ENCODE results near the gene SLC36A2.
"Not testable (repeated sequence)": the region's sequence is repeated elsewhere in the genome, so short reads cannot be mapped to it uniquely, and the experiment has no call there.

The SLC36A2 gene

GRCh38 chr5:151320481-151320880, 26.9 kb downstream of the SLC36A2 start:
- no peak for DNase-seq

DNA sequence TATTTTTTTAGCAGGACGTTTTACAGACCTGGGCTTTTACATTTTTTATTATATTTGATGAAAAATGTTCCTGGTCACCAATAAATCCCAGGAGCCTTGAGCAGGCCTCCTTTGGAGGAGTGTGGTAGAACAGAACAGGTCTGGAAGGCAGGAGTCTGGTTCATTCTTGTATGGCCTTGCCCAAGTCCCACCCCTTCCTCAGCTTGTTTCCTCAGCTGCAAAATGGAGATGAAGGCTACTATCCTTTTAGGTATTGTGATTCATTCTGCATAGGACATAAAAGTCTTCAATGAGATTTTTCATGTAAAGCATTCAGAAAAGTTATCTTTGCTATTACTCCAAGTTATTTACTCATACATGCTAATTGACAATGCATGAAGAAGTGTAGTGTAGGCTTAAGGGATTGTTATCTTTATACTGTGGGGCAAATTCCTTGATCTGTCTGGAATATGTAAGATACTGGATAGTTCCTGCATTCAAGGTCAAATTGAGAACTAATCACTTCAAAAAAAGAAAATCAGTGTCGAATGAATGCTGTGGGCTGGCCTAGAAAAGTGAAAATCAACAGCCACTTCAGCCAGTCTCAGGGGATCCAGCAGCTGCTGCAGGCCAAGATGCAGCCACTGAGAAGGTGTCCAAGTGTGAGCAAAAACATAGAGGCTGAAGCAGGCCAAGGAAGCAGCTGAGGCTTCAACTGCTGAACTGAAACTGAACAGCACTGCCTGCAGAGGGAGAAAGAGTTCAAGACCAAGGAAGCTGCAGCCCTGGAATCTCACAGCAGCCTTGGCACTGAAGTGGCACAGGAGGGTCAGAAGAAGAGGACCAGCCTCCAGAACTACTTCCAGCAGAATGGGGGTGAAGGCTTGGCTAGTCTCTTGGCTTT, 28.3 kb downstream of the SLC36A2 start:
- peak; percentile 6 for DNase-seq

GRCh38 chr5:151317871-151318270, 29.5 kb downstream of the SLC36A2 start:
- DNase-seq: no peak

DNA sequence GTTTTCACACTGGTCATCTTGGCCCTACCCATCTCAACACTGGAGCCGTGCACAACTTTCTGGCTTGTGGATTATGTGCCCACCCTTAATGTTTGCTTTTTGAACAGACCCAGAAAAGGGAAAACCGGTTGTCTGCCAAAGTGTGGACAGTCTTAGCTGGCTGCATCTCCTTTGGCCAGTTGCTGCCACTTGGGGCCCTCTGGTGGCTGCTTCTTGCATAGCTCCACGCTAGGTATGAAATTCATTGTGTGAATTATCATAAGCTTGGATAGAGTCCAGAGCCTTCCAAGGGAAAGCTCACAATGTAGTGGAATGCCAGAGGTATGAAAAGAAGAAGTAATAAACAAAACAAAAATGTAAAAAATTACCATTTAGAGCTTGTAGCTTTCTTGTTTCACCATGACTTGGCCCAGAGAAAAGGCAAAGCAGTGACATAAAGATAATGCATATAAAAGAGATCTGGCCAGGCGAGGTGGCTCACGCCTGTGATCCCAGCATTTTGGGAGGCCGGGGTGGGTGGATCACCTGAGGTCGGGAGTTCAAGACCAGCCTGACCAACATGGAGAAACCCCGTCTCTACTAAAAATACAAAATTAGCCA, 31.3 kb downstream of the SLC36A2 start:
- DNase-seq: peak; percentile 86

DNA sequence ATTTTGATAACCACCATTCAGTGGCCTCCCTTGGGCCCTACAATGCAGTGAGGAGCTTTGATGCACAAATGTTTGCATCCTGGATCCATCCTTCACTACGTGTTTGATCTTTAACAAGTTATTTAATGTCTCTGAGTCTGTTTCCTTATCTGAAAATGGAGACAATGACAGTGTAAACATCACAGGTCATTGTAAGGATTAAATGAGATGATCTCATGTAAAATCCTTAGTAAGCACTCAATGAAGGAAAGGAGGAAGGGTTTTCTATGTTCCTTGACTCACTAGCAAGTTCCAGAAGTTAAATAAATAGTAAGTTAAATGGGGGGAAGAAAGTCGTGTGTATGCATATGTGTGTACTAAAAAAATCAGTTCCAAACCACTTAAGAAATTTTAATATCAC, 34.0 kb downstream of the SLC36A2 start:
- DNase-seq: no peak

DNA sequence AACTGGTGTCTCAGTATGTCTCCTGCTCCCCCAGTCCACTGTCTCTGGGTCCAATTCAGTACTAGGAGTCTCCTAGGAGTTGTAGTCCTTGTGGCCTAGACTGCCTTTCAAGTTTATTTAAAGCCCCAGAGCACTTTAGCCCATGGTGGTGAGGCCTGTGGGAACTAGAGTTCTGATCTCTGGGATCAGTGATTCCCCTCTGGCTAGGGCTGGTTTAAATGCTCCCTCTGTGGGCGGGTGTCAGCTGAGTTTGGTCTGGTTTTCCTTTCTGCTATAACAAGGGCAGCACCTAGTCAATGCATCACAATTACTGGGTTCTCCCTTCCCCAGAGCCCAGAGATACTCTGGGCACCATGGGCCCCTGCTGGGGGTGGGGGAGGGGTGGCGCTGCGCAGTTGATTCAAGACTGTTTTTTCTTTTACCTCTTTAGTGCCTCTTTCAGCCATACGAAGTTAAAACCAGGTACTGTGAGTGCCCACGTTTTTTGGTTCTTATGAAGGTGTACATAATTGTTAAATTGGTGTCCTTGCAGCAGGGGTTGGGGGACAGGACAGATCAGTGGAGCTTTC, 34.5 kb downstream of the SLC36A2 start:
- no peak for DNase-seq

DNA sequence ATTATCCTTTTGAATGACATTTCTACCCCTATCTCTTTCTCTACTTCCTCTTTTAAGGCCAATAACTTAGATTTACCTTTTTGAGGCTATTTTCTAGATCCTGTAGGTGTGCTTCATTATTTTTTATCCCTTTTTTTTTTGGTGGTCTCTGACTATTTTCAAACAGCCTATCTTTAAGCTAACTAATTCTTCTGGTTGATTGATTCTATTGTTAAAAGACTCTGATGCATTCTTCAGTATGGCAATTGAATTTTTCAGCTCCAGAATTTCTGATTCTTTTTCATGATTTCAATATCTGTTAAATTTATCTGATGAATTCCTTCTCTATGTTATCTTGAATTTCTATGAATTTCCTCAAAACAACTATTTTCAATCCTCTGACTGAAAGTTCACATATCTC, 36.4 kb downstream of the SLC36A2 start:
- DNase-seq: no peak

DNA sequence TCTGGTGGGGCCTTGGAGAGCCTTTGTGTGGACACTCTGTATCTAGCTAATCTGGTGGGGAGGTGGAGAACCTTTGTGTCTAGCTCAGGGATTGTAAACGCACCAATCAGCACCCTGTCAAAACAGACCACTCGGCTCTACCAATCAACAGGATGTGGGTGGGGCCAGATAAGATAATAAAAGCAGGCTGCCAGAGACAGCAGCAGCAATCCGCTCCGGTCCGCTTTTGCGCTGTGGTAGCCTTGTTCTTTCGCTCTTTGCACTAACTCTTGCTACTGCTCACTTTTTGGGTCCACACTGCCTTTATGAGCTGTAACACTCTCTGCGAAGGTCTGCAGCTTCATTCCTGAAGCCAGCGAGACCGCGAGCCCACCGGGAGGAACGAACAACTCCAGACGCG, 37.5 kb downstream of the SLC36A2 start:
- not testable (repeated sequence) for DNase-seq

DNA sequence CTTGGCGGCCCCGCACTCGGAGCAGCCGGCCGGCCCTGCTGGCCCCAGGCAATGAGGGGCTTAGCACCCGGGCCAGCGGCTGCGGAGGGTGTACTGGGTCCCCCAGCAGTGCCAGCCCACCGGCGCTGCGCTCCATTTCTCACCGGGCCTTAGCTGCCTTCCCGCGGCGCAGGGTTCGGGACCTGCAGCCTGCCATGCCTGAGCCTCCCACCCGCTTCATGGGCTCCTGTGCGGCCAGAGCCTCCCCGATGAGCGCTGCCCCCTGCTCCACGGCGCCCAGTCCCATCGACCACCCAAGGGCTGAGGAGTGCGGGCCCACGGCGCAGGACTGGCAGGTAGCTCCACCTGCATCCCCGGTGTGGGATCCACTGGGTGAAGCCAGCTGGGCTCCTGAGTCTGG, 38.1 kb downstream of the SLC36A2 start:
- DNase-seq: not testable (repeated sequence)

DNA sequence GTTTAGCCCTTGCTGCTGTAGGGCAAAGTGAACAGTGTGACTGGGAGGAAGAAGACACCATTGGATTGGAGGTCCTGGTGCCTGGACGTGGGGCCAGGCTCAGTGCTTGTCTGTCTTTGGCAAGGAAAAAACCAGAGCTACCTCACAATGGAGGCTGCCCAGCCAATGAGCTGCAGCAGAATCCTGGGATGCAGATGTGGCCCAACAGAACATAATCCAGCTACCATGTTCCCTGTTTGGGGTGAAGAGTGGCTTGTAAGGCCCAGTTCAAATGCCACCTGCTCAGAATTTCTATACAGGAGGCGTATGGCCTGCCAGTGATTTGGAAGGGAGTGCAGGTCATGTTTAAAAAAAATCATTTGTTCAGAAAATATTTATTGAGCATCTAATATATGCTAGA, 43.7 kb downstream of the SLC36A2 start, which contains the start of gene SLC36A3:
SLC36A3 (minus strand) TSS at position 101 of the 400 bp plus-strand sequence. CDS start 412 bp downstream, outside the sequence.
- no peak for DNase-seq

GRCh38 chr5:151298063-151298855, 49.1 kb downstream of the SLC36A2 start:
- DNase-seq: peak; percentile 85

DNA sequence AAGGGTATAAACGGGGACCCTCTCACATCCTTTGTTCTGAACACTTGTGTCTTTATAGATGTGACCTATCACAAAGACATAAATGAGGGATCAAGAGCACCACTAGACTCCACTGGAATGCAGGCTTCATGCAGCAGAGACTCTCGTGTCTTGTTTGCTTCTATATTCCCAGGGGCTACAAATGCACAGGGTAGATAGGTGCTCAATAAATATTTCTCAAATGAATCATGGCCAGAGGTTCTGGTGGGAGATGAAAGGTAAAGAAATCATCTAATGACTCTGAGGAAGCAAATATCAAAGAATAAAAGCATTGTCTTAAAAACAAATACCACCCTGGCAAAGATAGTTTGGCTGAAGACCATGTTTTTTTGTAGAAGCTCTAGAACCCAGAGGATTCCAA, 50.4 kb downstream of the SLC36A2 start:
- no peak for DNase-seq

GRCh38 chr5:151296478-151296830, 50.9 kb downstream of the SLC36A2 start:
- no peak for DNase-seq

- DNase-seq: no peak
These were observed 51.4 kb downstream of the SLC36A2 start for GRCh38 chr5:151295791-151296477.

GRCh38 chr5:151295138-151295537, 52.2 kb downstream of the SLC36A2 start:
- no peak for DNase-seq

- no peak for DNase-seq
These were observed 53.7 kb downstream of the SLC36A2 start for GRCh38 chr5:151293624-151294023.

- DNase-seq: peak; percentile 29
These were observed 59.2 kb downstream of the SLC36A2 start for GRCh38 chr5:151288180-151288579.

DNA sequence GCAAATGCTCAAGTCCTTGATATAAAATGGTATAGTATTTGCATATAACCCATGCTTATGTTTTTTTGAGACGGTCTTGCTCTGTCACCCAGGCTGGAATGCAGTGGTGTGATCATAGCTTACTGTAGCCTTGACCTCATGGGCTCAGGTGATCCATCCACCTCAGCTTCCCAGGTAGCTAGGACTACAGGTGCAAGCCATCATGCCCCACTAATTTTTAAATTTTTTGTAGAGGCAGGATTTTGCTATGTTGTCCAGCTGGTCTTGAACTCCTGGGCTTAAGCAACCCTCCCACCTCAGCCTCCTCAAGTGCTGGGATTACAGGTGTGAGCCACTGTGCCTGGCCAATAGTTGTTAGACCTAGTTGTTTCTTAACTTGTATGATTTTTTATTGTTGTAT, 61.1 kb downstream of the SLC36A2 start:
- no peak for DNase-seq

DNA sequence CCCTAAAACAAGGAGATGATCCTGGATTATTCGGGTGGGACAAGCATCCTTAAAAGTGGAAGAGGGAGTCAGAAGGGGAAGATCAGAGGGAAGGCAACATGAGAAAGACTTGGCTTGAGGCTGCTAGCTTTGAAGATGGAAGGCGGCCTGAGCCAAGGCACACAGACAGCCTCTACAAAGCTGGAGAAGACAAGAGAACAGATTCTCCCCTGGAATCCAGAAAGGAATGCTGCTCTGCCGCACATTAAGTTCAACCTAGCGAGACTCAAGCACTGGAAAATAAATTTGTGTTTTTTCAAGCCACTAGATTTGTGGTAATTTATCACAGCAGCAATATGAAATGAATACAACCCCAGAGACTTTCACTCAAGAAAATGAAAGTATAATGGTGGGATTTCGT, 61.7 kb downstream of the SLC36A2 start:
- no peak for DNase-seq

- peak; percentile 33 for DNase-seq
These were observed 62.9 kb downstream of the SLC36A2 start for GRCh38 chr5:151284392-151284967.

GRCh38 chr5:151283120-151283825, 64.1 kb downstream of the SLC36A2 start:
- DNase-seq: no peak
